ENCODE data around the gene MYO5C. TPM values are rescaled to one million over a fixed set of nuclear protein-coding genes. Genes with fewer than 3 reads are reported as not detected.

Gene MYO5C
- total and polyA plus RNA-seq, 2 donors (not counting 1 experiment from before 2014, with no cell fraction given) = under 0.01 to 0.07 TPM

DNA sequence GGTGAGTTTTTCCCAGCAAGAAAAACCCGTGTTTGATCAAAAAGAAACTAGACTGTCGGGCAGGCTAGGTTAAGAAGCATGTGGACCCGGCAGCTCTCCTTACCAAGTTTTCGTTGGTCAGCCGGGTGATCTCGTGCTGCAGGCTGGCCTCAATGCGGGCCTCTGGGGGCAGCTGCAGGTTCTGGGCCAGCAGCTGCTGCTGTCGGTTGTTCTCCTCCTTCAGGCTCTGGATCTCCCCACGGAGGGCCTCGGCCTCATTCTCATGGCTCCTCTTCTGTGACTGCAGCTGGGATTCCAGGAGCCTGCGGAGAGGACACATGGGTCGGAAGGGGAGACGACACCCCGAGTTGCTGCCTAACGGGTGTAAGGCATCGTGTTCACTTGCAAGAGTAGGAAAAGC is 44.5 kb upstream of the MYO5C start:
- Histone ChIP-seq H3K4me1 (ENCODE audit: control insufficient read depth, extremely low read depth, insufficient read depth, low read length) (peaks cover 3% of the 10 kb centered on the region), H3K79me2 (ENCODE audit: control insufficient read depth, insufficient read depth, low read length) (no peaks in the 10 kb centered on the region), H3K36me3 (ENCODE audit: control insufficient read depth, insufficient read depth, low read length) (no peaks in the 10 kb centered on the region), H3K4me2 (ENCODE audit: extremely low read depth, insufficient read depth, low read length) (no peak overlapping the region), H3K9ac (ENCODE audit: insufficient read depth, low read length) (no peak overlapping the region), H2AFZ (ENCODE audit: low read length) (no peak overlapping the region), H3K4me3 (replicated peaks in 1 of 4; ENCODE audit: control extremely low read depth in 1 of 4, insufficient read depth in 1 of 4, low read depth in 3 of 4, low read length in 4 of 4) (no peak overlapping the region), H3K27ac (ENCODE audit: insufficient read depth, low read length) (no peak overlapping the region), H3K9me3 (ENCODE audit: control insufficient read depth, insufficient read depth, low read depth, low read length) (no peaks in the 10 kb centered on the region), H4K20me1 (ENCODE audit: control insufficient read depth, extremely low read depth, insufficient read depth, low read length) (no peaks in the 10 kb centered on the region), H3K27me3 (ENCODE audit: control insufficient read depth, insufficient read depth, low read length) (no peaks in the 10 kb centered on the region)
- TF ChIP-seq, protein P1, sequence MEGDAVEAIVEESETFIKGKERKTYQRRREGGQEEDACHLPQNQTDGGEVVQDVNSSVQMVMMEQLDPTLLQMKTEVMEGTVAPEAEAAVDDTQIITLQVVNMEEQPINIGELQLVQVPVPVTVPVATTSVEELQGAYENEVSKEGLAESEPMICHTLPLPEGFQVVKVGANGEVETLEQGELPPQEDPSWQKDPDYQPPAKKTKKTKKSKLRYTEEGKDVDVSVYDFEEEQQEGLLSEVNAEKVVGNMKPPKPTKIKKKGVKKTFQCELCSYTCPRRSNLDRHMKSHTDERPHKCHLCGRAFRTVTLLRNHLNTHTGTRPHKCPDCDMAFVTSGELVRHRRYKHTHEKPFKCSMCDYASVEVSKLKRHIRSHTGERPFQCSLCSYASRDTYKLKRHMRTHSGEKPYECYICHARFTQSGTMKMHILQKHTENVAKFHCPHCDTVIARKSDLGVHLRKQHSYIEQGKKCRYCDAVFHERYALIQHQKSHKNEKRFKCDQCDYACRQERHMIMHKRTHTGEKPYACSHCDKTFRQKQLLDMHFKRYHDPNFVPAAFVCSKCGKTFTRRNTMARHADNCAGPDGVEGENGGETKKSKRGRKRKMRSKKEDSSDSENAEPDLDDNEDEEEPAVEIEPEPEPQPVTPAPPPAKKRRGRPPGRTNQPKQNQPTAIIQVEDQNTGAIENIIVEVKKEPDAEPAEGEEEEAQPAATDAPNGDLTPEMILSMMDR (conservative IDR thresholded peaks at IDR 0.05 in 1 of 2, IDR thresholded peaks at IDR 0.05 in 1 of 2; ENCODE audit: low read depth in 1 of 2, low read length in 2 of 2) = no peak
- TF ChIP-seq EZH2 (IDR thresholded peaks at IDR 0.05; ENCODE audit: low read length, missing control alignments) = no peak
- DNase-seq (ENCODE audit: low read depth in 2 of 2) = no peak

DNA sequence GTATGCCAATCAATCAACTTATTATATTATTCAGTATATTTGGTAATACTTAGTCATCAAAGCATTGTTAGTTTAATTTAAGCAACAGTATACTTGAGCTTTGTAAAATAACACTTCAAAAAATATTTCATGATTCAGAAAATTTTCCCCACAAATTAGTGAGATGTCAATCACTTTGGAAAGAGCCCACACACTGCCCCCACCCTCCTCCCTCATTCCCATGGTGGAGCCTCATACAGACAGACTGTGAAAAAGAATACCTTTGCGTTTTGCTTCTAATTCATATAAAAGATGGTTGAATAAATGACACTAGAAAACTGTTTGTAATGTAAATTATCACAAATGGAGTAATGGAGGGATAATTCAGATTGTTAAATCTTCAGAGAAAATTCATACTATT is 43.3 kb upstream of the MYO5C start:
- no peak overlapping the region for H3K4me2 ChIP-seq (ENCODE audit: extremely low read depth, insufficient read depth, low read length)
- peaks cover 3% of the 10 kb centered on the region for H3K4me1 ChIP-seq (ENCODE audit: control insufficient read depth, extremely low read depth, insufficient read depth, low read length)
- no peaks in the 10 kb centered on the region for H3K79me2 ChIP-seq (ENCODE audit: control insufficient read depth, insufficient read depth, low read length)
- DNase-seq (ENCODE audit: low read depth in 2 of 2) = no peak
- no peak overlapping the region for H2AFZ ChIP-seq (ENCODE audit: low read length)
- no peaks in the 10 kb centered on the region for H4K20me1 ChIP-seq (ENCODE audit: control insufficient read depth, extremely low read depth, insufficient read depth, low read length)
- TF ChIP-seq, protein P1 (conservative IDR thresholded peaks at IDR 0.05 in 1 of 2, IDR thresholded peaks at IDR 0.05 in 1 of 2; ENCODE audit: low read depth in 1 of 2, low read length in 2 of 2) = no peak
- TF ChIP-seq EZH2 (IDR thresholded peaks at IDR 0.05; ENCODE audit: low read length, missing control alignments) = no peak
- no peaks in the 10 kb centered on the region for H3K36me3 ChIP-seq (ENCODE audit: control insufficient read depth, insufficient read depth, low read length)
- no peak overlapping the region for H3K4me3 ChIP-seq (replicated peaks in 1 of 4; ENCODE audit: control extremely low read depth in 1 of 4, insufficient read depth in 1 of 4, low read depth in 3 of 4, low read length in 4 of 4)
- no peaks in the 10 kb centered on the region for H3K27me3 ChIP-seq (ENCODE audit: control insufficient read depth, insufficient read depth, low read length)
- H3K27ac ChIP-seq (ENCODE audit: insufficient read depth, low read length) = no peak overlapping the region
- no peak overlapping the region for H3K9ac ChIP-seq (ENCODE audit: insufficient read depth, low read length)
- no peaks in the 10 kb centered on the region for H3K9me3 ChIP-seq (ENCODE audit: control insufficient read depth, insufficient read depth, low read depth, low read length)

DNA sequence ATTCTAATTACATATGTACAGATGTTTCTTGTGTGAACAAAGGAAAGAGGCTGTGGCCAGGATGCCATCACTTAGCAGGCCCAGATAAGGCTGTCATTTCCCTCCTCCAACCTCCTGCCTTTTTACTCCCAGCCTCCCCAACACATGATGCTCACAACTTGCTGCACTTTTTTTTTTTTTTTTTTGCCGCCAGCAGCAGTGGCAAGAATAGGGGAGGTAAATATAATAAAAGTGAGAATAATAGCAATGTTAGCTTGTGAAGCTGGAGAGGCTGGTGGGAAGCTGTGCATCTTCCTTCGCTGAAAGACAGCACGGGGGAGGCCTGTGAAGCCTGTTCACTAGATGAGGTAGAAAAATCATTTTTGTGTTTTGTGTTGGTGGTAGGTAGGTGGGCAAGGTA is 42.5 kb upstream of the MYO5C start:
- no peak overlapping the region for H2AFZ ChIP-seq (ENCODE audit: low read length)
- no peaks in the 10 kb centered on the region for H3K9me3 ChIP-seq (ENCODE audit: control insufficient read depth, insufficient read depth, low read depth, low read length)
- H3K4me2 ChIP-seq (ENCODE audit: extremely low read depth, insufficient read depth, low read length) = no peak overlapping the region
- H3K4me3 ChIP-seq (replicated peaks in 1 of 4; ENCODE audit: control extremely low read depth in 1 of 4, insufficient read depth in 1 of 4, low read depth in 3 of 4, low read length in 4 of 4) = no peak overlapping the region
- H3K79me2 ChIP-seq (ENCODE audit: control insufficient read depth, insufficient read depth, low read length) = no peaks in the 10 kb centered on the region
- peaks cover 3% of the 10 kb centered on the region for H3K4me1 ChIP-seq (ENCODE audit: control insufficient read depth, extremely low read depth, insufficient read depth, low read length)
- DNase-seq (ENCODE audit: low read depth in 2 of 2) = peak in 1 of 2 donors; percentile 42
- no peak overlapping the region for H3K9ac ChIP-seq (ENCODE audit: insufficient read depth, low read length)
- H3K27me3 ChIP-seq (ENCODE audit: control insufficient read depth, insufficient read depth, low read length) = no peaks in the 10 kb centered on the region
- no peak overlapping the region for H3K27ac ChIP-seq (ENCODE audit: insufficient read depth, low read length)
- H3K36me3 ChIP-seq (ENCODE audit: control insufficient read depth, insufficient read depth, low read length) = no peaks in the 10 kb centered on the region
- TF ChIP-seq, protein P1 (conservative IDR thresholded peaks at IDR 0.05 in 1 of 2, IDR thresholded peaks at IDR 0.05 in 1 of 2; ENCODE audit: low read depth in 1 of 2, low read length in 2 of 2) = no peak
- no peak for TF ChIP-seq EZH2 (IDR thresholded peaks at IDR 0.05; ENCODE audit: low read length, missing control alignments)
- H4K20me1 ChIP-seq (ENCODE audit: control insufficient read depth, extremely low read depth, insufficient read depth, low read length) = no peaks in the 10 kb centered on the region
